ENCODE results near the gene SRSF11.

DNA sequence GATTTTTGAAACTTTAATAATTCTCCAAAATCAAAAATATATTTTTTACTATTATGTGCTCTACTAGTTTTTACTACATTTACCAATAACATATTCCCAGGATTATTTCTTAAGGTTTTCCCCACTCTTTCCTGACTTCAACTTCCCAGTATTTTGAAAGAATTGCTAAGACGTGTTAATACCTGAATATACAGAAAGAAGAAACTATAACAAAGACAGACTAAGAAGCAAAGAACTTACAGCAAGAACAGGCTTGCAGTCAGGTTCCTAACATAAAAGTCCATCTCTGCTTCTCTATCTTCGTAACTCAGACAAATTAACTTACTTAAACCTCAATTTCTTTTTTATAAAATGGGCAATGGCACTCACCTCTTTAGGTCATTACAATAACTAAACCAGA, 63.2 kb downstream of the SRSF11 start:
- TF ChIP-seq POLR2AphosphoS5 (IDR thresholded peaks at IDR 0.05; ENCODE audit: borderline replicate concordance, low read depth, low read length): no peak
- TF ChIP-seq EZH2 (IDR thresholded peaks at IDR 0.05): no peak
- TF ChIP-seq FOXP2 (optimal IDR thresholded peaks at IDR 0.05; ENCODE audit: control extremely low read depth, extremely low read length, insufficient read depth): no peak
